Effector CD4-positive, alpha-beta T cell (primary cell): ENCODE data around the gene MAD1L1.

Experiments used
- DNase-seq: peaks from one replicate; pipeline ENCODE4 v3.0.0-alpha.2; 2020

The MAD1L1 gene

DNA sequence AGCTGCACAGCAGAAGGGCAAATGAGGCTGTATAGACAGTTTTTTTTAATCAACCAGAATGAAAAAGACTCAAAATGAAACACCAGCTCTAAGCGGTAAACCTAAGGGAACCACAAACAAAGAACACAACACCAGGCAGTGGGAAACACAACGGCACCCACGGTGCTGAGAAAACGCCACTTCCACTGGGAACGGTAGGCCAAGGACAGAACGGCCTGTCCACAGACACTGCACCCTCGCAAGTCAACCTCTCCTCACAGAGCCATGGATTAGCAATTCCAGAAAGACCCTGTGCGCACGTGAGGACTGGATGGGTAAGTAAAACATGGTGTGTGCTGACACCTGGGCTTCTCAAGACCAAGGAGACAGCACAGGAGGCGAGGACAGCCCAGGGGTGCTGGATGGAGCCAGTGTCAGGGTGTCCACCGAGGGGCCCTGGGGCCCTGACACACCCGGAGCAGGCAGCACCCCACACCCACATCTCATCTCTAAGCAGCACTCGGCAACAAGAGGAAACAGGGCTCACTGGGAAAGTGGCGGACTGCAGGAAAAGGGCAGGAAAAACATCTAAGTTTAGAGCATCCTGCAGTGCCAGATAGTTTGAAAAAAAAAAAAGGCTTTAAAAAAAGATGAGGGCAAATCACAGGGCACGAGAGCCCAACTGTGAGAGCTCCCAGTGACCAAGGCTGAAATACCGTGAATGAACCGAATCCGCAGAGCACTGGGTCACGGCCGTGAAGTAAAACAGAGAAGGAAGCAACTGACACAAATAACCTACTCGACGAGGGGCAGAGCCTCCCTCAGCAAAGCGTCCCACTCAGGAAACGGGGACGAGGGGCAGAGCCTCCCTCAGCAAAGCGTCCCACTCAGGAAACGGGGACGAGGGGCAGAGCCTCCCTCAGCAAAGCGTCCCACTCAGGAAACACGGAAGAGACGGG, 120.2 kb downstream of the MAD1L1 start:
- DNase-seq, result no peak

DNA sequence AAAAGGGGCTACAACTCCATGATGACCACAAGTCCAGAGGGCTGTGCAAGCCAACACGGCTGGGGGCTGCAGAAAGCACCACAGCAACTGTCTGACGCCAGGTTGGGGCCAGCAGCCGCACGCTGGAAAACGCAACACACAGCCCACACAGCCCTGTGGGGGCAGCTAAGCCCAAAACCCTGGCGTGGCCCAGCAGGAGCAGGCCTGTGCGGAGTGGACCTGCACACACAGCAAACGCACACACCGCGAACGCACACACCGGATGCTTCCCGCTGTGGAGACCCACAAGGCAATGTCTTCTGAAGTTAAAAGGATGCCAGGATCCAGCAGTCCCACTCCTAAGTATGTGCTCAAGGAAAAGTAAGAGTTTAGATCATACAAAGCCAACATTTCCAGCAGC, 121.2 kb downstream of the MAD1L1 start:
- DNase-seq, result no peak

- DNase-seq, result no peak
Measured at GRCh38 chr7:2110610-2111396, 121.9 kb downstream of the MAD1L1 start.

GRCh38 chr7:2109936-2110609, 122.7 kb downstream of the MAD1L1 start:
- no peak for DNase-seq

DNA sequence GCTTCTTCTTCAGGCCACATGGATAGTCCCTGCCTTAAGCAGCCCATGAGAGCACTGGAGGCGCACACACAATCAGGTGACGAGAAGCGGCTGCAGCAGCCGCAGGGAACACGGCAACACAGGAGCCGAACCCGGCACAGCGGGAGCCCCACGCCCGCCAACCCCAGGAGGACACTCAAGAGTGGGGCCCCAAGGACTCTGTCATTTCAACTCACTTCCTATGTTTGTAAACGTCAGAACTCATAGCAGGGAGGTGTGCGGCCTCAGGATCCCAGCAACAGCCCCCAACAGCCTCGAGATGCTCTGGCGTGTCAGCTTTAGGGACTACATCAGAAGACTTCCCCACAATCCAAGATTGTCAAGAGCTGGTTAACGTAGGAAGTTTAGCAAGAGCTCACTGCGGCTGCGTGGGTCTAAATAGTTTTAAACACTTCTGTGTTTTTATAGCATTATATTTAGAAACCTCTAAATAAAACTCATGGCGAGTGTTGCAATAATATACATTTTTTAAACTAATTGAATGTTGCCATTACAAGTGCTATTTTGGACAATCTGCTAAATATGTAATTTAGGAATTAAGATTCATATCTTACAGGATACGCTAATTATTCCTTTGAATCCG, 123.4 kb downstream of the MAD1L1 start:
- DNase-seq, result no peak

DNA sequence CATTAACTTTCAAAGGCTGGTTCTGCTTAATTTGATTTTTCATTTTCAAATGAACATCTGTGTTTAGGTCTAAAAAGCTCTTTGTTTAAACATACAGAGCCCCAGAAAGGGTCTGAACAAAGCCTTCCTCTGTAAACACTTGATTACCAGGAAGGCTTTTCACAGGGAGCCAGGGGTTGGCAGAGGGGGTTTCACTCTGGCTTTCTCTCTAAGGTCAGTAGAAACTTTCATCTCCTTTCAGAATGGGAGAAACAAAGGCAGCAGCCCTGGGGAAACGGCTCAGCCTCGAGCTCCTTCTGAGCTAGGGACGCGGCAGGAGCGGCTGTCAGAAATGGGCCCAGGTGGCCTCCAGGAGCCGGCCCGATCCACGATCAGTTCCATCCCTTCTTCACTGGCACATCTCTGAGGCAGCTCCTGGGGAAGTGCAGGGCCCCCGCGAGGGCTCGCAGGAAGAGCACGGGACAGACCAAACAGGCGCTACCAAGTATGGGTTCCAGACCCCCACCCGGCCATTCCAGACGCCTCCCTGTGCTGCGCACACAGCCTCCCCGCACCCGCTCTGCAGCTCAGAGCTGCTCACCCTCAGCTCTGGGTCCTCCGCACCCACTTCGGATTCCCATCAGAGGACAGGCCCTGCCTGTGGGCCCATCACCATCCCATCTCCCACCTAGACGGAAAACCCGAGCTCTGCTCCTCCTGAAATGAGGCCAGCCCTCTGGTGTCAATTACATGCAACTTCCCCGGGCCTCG, 124.1 kb downstream of the MAD1L1 start:
- DNase-seq, result no peak

DNA sequence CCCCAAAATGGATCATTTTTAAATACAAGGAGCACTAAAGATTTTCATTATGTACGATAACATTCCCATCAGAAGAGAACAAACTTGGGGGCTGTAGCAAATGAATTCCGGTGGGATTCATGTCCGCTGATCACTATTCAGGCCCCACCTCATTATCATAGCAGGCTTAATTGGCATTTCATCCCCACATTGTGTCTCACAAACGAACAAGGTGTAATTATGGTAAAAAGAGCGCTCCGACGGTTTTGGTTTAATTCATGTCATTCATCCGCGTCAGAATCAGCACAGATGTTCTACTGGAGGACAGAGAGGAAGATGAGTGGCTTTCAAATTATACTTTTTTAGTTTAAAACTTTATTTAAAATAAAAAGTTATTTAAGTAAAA, 124.7 kb downstream of the MAD1L1 start:
- no peak for DNase-seq

DNA sequence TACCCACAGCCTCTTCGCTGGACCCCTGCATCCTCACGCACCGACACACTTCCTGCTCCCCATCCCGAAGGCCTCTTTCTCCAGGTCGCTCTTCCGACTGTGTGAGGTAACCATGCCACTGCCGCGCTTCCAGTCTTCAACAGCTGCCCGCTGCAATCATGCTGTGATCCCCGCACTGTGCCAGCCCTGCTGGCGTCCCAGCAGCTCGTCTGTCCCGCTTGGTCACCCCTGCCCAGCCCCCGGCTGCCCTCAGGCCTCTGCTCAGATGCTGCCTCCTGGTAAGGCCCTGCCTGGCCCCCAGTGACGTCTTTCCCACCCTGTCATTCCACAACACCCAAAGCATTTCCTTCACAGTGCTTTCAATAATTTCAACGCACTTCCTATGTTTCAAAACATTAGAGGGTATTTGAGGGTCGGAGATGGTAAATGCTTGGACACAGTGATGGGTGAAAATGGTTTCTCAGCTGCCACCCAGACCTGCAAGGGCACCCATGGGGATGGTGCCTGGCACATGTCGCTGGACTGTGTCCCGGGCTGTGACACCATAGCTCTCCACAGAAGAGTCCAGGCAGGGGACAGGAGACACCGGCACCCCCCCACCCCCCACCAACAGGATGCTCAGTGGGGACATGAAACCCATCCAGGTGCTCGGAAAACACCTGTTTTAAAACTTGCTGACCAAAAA, 125.2 kb downstream of the MAD1L1 start:
- DNase-seq, result no peak

GRCh38 chr7:2106924-2107323, 125.8 kb downstream of the MAD1L1 start:
- DNase-seq, result no peak

GRCh38 chr7:2106440-2106839, 126.3 kb downstream of the MAD1L1 start:
- DNase-seq, result no peak

DNA sequence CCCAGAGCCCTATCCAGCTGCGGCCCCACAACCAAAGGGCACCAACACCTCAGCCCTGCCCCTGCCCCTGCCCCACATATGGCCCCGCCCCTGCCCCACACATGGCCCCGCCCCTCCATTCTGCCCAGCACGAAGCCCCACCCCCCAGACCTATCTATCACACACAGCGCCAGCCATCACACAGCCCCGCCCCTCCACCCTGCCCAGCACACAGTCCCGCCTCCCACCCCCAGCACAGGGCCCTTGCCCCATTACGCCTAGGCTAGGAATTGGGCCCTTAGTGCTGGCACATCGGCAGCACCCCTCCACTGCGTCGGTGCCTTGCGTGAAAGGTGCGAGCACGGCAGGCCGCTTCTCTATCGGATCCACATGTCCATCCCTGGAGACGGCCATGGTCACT, 126.8 kb downstream of the MAD1L1 start:
- no peak for DNase-seq

- no peak for DNase-seq
Measured at GRCh38 chr7:2105280-2105679, 127.5 kb downstream of the MAD1L1 start.

DNA sequence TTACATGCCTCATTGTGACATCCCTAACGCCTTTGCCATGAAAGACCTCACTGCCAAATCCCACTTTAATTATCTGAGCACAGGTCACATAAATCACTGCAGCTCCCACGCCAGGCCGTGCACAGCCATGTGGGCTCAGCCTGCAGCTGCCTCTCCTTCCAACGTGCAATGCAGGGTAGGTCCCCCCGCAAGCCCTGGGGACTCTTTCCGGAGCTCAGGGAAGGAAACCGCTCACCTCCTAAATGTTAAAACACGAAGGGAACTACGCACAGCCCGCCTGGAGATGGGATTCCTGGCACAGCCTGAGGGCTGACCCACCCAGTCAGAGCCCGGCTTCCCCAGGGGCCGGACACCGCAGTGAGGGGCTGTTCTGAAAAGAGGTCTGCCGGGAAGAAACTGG, 128.0 kb downstream of the MAD1L1 start:
- DNase-seq, result no peak

- DNase-seq, result peak; percentile 51
Measured at GRCh38 chr7:2104107-2104710, 128.5 kb downstream of the MAD1L1 start.

DNA sequence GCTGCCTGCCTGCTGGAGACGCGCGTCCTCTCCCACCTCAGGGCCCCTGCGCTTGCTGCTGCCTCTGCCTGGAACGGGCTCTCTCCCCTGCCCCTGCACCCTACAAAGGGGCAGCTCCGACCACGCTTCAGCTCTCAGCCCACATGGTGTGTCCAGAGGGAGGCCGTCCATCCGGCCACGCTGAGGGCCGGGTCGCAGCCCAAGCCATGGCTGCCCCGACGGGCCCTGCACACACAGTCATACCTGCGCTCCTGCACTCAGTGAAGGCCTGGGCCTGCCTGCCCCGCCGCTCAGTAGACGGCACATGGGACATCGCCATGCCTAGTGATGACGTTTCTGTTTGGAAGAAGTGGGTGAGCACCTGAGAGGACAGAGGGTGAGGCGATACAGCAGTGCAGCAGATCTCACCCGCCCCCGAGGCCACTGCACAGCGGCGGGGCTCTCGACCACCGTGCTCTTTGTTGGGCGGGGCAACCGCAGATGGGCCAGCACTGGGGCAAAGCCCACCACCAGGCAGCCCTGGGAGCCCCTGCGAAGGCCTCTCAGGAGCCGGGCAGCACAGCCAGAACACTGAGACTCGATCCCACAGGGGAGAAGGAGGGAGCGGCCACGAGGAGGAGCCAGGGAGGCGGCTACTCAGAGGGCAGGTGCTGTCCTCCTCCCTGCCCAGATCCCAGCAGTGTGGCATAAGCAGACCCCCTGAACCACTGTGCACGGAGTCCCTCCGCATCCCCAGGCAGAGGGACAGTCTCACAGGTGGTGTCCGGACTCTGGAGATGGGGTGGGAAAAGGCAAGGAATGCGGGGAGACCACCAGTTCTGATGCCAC, 129.5 kb downstream of the MAD1L1 start:
- DNase-seq, result no peak

DNA sequence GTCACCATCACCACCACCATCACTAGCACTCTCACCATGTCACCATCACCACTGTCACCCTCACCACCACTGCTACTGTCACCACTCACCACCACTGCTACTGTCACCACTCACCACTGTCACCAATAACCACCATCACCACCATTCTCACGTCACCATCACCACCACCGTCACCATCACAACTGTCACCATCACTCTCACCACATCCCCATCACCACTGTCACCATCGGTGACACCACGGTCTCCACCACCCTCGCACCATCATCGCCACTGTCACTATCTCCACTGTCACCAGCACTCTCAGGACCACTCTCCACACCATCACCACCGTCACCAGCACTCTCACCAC, 130.4 kb downstream of the MAD1L1 start:
- no peak for DNase-seq

DNA sequence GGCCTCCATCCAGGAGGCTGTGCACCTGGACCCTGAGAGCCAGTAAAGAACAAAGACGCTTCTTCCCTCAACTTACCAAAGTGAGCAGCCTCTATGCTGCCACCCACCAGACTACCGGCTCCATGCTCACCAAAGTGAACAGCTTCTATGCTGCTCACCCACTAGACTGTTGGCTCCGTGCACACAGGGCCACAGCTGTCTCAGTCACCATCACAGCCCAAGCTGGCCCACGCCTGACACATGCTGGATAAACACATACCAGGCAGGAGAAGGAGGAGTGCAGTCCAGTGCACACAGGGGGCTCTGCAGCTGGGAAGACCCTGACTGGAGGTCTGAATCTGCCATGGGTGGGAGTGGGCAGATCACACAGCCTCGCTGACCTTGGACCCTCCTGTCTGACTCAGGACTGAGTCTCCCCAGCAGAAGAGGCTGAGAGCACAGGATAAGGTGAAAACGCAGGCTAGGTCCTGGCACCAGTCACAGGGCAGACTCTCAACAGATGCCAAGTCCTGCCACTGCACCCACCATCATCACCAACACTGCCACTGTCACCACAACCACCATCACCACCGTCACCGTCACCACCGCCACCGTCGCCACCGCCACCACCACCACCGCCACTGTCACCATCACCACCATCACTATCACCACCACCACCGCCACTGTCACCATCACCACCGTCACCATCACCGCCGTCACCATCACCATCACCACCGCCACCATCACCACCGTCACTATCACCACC, 130.9 kb downstream of the MAD1L1 start:
- no peak for DNase-seq

GRCh38 chr7:2100278-2101208, 132.2 kb downstream of the MAD1L1 start:
- DNase-seq, result no peak
